CD4-positive, alpha-beta T cell treated with Interleukin-17A for 4 hours (primary cell): ENCODE results near the gene ZNF280B.
"Not testable (repeated sequence)": the region's sequence is repeated elsewhere in the genome, so short reads cannot be mapped to it uniquely, and the experiment has no call there.

Experiments used
- DNase-seq: peaks from one replicate; pipeline ENCODE4 v3.0.0-alpha.2; 2020; ENCODE audit warnings: mixed read lengths

ZNF280B gene

DNA sequence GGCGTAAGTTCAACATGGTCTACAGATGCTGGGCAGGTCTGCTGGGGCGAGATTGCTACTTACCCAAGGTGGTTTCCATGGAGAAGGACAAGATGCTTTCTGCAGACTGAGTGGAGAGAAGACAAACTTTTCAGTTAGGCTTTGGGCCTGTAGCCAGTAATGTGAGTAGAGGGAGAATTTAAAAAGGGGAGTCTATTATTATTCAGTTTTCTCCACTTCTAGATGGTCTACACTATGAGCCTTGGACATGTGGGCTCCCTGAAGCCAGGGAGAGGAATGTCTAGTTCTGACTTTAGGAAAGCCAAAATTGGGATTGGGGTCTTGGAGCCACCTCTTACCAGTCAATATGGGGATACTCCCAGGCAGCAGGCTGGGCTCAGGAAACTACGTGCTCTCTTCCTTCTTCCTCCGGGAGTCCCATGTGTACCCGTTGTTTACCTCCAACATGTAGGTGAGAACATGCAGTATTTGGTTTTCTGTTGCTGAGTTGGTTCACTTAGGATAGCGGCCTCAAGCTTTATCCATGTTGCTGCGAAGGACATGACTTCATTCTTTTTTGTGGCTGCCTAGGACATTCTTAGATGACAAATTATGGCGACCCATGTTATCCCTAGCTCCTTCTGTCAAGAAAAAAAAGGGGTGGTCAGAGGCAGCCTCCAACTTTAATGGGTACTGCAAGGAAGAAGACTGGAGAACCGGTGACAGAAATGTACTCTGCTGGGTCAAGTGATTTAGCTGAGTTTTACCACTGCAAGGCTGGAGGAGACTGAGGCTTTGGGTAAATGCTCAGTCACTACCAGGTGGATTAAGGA lies 26.3 kb upstream of the ZNF280B start:
- no peak for DNase-seq

DNA sequence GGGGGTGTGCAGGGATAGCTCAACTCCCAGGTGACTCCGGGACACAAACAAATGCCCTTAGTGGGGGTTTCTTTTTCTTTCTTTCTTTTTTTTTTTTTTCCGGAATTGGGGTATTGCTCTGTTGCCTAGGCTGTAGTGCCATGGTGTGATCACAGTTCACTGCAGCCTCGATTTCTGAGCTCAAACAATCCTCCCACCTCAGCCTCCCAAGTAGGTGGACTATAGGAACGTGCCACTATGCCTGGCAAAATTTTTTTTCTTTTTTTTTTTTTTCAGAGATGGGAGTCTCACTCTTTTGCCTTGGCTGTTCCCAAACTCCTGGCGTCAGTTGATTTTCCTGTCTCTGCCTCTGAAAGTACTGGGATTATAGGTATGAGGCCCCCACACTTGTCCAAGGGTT lies 25.3 kb upstream of the ZNF280B start:
- DNase-seq = no peak

DNA sequence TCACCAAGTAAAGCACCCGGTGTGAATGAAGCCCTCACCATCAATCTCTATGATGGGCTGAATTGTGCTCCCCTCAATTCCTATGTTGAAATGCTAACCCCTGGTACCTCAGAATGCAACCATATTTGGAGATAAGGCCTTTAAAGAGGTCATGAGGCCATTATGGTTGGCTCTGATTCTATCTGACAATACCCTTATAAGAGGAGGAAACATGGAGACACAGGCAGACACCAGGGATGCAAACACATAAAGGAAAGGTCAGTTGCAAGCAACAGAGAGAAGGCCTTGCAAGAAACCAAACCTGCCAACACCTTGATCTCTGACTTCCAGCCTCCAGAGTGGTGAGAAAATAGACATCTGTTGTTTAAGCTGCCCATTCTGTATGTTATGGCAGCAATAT lies 24.9 kb upstream of the ZNF280B start:
- no peak for DNase-seq

GRCh38 chr22:22532547-22533071 lies 24.1 kb upstream of the ZNF280B start:
- DNase-seq = not testable (repeated sequence)

- DNase-seq = no peak
Measured at GRCh38 chr22:22531770-22532546, 23.4 kb upstream of the ZNF280B start.

DNA sequence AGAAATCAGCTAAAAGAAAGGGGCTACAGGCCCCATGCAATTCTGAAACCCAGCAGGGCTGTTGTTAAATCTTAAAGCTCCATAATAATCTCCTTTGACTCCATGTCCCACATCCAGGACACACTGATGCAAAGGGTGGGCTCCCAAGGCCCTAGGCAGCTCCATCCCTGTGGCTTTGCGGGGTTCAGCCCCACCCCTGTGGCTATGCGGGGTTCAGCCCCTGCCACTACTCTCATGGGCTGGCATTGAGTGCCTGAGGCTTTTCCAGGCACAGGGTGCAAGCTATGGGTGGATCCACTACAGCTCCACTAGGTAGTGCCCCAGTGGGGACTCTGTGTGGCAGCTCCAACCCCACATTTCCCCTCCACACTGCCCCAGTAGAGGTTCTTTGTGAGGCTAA lies 20.2 kb upstream of the ZNF280B start:
- DNase-seq = no peak

GRCh38 chr22:22527312-22527711 lies 18.8 kb upstream of the ZNF280B start:
- DNase-seq = no peak

DNA sequence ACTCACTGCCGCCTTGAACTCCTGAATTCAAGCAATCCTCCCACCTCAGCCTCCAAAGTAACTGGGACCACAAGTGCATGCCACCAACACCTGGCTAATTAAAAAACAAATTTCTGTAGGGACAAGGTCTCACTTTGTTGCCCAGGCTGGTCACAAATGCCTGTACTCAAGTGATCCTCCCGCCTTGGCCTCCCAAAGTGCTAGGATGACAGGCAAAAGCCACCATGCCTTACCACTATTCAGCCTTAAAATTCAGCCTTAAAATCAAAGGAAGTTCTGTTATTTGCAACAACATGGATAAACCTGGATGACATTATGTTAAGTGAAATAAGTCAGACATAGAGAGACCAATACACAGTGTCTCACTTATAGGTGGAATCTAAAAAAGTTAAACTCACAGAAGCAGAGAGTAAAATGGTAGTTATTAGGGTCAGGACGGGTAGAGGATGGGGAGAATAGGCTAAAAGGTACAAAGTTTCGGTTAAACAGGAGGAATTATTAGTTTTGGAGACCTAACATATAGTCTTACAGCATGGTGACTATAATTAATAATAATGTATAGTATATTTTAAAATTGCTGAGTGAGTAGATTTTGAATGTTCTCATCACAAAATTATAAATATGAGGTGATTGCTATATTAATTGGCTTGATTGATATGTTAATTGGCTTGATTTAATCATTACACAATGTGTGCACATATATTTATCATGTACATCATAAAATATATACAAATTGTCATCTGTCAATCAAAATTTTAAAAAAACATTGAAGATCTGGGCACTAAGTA lies 17.8 kb upstream of the ZNF280B start:
- DNase-seq = no peak

- no peak for DNase-seq
Measured at GRCh38 chr22:22523494-22523893, 15.0 kb upstream of the ZNF280B start.

GRCh38 chr22:22521631-22522030 lies 13.1 kb upstream of the ZNF280B start:
- no peak for DNase-seq

- no peak for DNase-seq
Measured at GRCh38 chr22:22520667-22521602, 12.4 kb upstream of the ZNF280B start.

DNA sequence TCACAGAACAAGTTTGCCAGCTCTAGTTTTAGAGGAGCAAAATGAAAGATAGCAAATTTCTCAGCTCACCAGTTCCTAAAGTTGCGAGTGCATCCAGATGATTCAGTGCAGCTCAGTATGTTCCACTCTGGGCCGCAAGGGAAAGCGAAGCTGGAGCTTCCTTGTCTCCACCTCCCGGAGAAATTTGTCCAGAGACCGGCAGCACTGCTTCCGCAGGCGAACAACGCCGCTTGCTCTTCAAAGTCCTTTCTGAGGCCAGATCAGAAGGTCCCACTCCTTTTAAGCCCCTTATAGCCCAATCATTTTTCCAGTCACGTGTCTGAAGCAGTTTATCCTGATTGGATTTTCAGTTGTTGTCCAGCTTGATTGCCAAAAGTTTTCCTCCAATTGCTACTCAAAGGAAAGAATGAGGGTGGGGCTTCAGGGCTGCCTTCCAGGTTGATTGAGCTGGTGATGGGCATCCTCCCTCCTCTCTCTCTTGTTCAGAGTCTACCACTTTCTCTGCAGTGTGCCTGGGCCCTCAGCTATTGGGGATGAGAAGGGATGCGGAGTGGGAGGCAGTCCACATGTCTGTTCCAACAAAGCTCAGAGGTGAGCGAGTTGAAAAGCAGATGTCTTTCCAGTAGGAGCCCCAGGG lies 11.6 kb upstream of the ZNF280B start, which contains the start of gene ZNF280A:
TSS of gene ZNF280A (minus strand) at position 251 of the 637 bp plus-strand sequence. CDS start 4,640 bp downstream, outside the sequence.
- no peak for DNase-seq

DNA sequence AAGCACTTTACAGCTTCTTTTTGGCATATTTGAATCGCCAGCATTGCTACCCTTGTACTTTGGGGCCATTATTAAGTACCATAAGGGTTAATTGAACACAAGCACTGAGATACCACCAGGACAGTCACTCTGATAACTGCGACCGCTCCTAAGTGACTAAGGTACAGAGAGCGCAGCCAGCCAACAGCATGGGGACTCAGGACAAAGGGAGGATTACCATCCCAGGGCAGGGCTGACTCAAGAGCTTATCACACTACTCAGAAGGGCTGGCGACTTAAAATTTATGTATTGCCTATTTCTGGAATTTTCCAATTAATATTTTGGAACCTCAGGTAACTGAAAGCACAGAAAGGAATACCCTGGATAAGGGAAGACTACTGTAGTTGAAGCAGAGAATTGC lies 11.0 kb upstream of the ZNF280B start:
- no peak for DNase-seq

- DNase-seq = no peak
Measured at GRCh38 chr22:22516992-22517391, 8.4 kb upstream of the ZNF280B start.

DNA sequence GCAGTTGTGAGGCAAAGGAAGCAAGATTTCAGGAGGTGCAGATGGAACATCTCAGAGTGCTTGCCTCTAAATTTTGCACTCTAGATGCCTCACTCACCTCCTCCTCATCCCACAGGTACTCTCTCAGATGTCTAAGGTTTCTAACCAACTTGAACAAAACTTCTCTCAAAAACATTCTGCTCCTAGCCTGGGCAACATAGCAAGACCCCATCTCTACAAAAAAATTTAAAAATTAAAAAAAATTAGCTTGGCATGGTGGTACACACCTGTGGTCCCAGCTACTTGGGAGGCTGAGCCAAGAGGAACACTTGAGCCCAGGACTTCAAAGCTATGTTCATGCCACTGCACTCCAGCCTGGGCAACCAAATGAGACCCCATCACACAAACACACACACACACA lies 7.3 kb upstream of the ZNF280B start:
- no peak for DNase-seq

GRCh38 chr22:22514431-22514830 lies 5.9 kb upstream of the ZNF280B start:
- DNase-seq = not testable (repeated sequence)

- no peak for DNase-seq
Measured at GRCh38 chr22:22513619-22514018, 5.1 kb upstream of the ZNF280B start.

GRCh38 chr22:22512951-22513350 lies 4.4 kb upstream of the ZNF280B start:
- DNase-seq = no peak

- not testable (repeated sequence) for DNase-seq
Measured at GRCh38 chr22:22510833-22511232, 2.3 kb upstream of the ZNF280B start.

DNA sequence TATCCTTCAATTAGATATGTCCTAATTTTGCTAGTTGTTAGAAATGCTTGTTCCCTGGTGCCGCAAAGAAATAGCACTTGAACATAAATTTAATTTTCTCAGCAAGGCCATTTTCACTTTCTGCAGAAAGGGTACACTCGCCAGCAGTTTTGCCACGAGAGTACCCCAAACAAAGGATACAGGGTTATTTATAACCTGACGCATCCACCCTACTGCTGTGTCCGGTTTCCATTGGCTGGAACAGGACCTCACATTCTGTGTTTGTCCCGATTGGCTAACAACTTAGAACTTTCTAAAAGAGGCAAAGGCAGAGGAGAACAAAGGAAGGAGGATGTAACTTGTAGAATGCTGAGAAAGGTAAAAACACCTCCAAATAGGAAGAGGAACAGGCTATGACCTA lies 1.4 kb upstream of the ZNF280B start:
- DNase-seq = not testable (repeated sequence)

- no peak for DNase-seq
Measured at GRCh38 chr22:22507743-22508273, 734 bp downstream of the ZNF280B start.
